GM21786 (cell line): Measurements from ENCODE around the gene C14orf132.
"Not testable (repeated sequence)": the region's sequence is repeated elsewhere in the genome, so short reads cannot be mapped to it uniquely, and the experiment has no call there.

Experiments
- ATAC-seq: cut with Tn5 transposase; IDR thresholded peaks from one replicate; pipeline ENCODE4 v1.9.1; 2021; ENCODE audit not compliant: unreplicated experiment

Gene C14orf132

GRCh38 chr14:96038920-96039632 lies at the start of gene C14orf132:
C14orf132 (plus strand) TSS chr14:96039362; CDS start chr14:96039501, 139 bp downstream.
- ATAC-seq = no peak

GRCh38 chr14:95993768-95994592 lies 45.2 kb upstream of the C14orf132 start:
- no peak for ATAC-seq

GRCh38 chr14:95994593-95994928 lies 44.6 kb upstream of the C14orf132 start:
- ATAC-seq = no peak

- ATAC-seq = no peak
Measured at GRCh38 chr14:95998656-95999055, 40.5 kb upstream of the C14orf132 start.

- ATAC-seq = no peak
Measured at GRCh38 chr14:96001866-96002497, 37.2 kb upstream of the C14orf132 start.

GRCh38 chr14:96002498-96002884 lies 36.7 kb upstream of the C14orf132 start:
- ATAC-seq = no peak

GRCh38 chr14:96011131-96011530 lies 28.0 kb upstream of the C14orf132 start:
- no peak for ATAC-seq

GRCh38 chr14:96011607-96012006 lies 27.6 kb upstream of the C14orf132 start:
- no peak for ATAC-seq

- ATAC-seq = not testable (repeated sequence)
Measured at GRCh38 chr14:96012757-96013156, 26.4 kb upstream of the C14orf132 start.

- ATAC-seq = no peak
Measured at GRCh38 chr14:96014176-96014575, 25.0 kb upstream of the C14orf132 start.

GRCh38 chr14:96016501-96017160 lies 22.5 kb upstream of the C14orf132 start:
- ATAC-seq = no peak

- no peak for ATAC-seq
Measured at GRCh38 chr14:96017882-96018281, 21.3 kb upstream of the C14orf132 start.

GRCh38 chr14:96027431-96028355 lies 11.5 kb upstream of the C14orf132 start:
- no peak for ATAC-seq

- no peak for ATAC-seq
Measured at GRCh38 chr14:96029089-96029645, 10.0 kb upstream of the C14orf132 start.

GRCh38 chr14:96030108-96030760 lies 8.9 kb upstream of the C14orf132 start:
- ATAC-seq = no peak

GRCh38 chr14:96031691-96032090 lies 7.5 kb upstream of the C14orf132 start:
- no peak for ATAC-seq

GRCh38 chr14:96035456-96035855 lies 3.7 kb upstream of the C14orf132 start:
- ATAC-seq = no peak

- ATAC-seq = no peak
Measured at GRCh38 chr14:96037891-96038557, 1.1 kb upstream of the C14orf132 start.

- no peak for ATAC-seq
Measured at GRCh38 chr14:96038558-96038919, 623 bp upstream of the C14orf132 start.
